Esophagus muscularis mucosa (tissue), 4 donors: Measurements from ENCODE around the gene TJP2.

Experiments
- EP300 ChIP-seq: sonication (generic); formaldehyde crosslinking; IDR thresholded peaks from one replicate; pipeline ENCODE4 v1.6.1; 2017; ENCODE audit warnings: antibody characterized with exemption
- POLR2A ChIP-seq: fragments of 450-650 bp; IDR thresholded peaks from one replicate; pipeline ENCODE4 v1.6.1; 2017; ENCODE audit warnings: antibody characterized with exemption, moderate library complexity, mild to moderate bottlenecking, low read depth
- TF ChIP-seq, protein P1 (sequence below), 3 experiments: fragments of 200-600 bp in 2 of 3; fragments of 450-650 bp in 1 of 3; sonication (generic) in 2 of 3; IDR thresholded peaks; one replicate each; pipeline ENCODE4 v1.5.1; 2017 to 2019; ENCODE audit warnings: antibody characterized with exemption in 3 of 3, mild to moderate bottlenecking in 2 of 3, moderate library complexity in 1 of 3

DNA sequence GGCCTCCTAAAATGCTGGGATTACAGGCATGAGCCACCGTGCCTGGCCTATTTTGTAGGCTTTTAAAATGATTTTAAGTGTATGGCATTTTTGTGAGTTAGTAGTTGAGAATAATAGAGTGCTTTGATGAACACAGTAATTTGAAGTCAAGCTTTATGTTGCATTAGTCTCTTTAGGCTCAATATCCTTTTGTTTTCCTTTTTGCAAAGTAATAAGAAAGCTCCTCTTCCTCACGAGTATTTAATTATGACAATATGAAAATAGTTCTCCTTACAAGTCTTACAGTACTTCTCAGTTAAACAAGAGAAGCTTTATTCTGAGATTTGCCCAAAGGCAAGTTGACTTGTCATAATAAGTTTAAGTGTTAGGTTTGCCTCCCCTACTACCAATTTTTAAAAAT lies 69.0 kb downstream of the TJP2 start:
- TF ChIP-seq, protein P1, sequence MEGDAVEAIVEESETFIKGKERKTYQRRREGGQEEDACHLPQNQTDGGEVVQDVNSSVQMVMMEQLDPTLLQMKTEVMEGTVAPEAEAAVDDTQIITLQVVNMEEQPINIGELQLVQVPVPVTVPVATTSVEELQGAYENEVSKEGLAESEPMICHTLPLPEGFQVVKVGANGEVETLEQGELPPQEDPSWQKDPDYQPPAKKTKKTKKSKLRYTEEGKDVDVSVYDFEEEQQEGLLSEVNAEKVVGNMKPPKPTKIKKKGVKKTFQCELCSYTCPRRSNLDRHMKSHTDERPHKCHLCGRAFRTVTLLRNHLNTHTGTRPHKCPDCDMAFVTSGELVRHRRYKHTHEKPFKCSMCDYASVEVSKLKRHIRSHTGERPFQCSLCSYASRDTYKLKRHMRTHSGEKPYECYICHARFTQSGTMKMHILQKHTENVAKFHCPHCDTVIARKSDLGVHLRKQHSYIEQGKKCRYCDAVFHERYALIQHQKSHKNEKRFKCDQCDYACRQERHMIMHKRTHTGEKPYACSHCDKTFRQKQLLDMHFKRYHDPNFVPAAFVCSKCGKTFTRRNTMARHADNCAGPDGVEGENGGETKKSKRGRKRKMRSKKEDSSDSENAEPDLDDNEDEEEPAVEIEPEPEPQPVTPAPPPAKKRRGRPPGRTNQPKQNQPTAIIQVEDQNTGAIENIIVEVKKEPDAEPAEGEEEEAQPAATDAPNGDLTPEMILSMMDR (IDR thresholded peaks at IDR 0.05): no peak
- TF ChIP-seq EP300 (no peak), POLR2A (no peak)
